Activated CD8-positive, alpha-beta memory T cell treated with anti-CD3 and anti-CD28 coated beads for 1 hour (primary cell): ENCODE results near the gene AGRN.
A peak's percentile ranks its signal among the peaks of the same experiment; 100 is the strongest.
"Not testable (repeated sequence)": the region's sequence is repeated elsewhere in the genome, so short reads cannot be mapped to it uniquely, and the experiment has no call there.

Experiments
- DNase-seq, 2 donors: peaks; one replicate each; pipeline ENCODE4 v3.0.0-alpha.2; 2020; ENCODE audit warnings: low read depth in 1 of 2; ENCODE audit errors: extremely low read depth in 1 of 2

Gene AGRN

GRCh38 chr1:999725-1000356, 20.1 kb upstream of the AGRN start, which contains the start of gene HES4:
HES4 (minus strand) TSS chr1:1000097; CDS start chr1:999973, 124 bp downstream.
- peak in 1 of 2 donors; percentile 40 for DNase-seq

GRCh38 chr1:1000357-1001056, 19.4 kb upstream of the AGRN start:
- peak; percentile 49 to 61 for DNase-seq

GRCh38 chr1:1001057-1001783, 18.7 kb upstream of the AGRN start:
- no peak for DNase-seq

- no peak for DNase-seq
These were observed 16.1 kb upstream of the AGRN start for GRCh38 chr1:1003618-1004419.

GRCh38 chr1:1004420-1004779, 15.5 kb upstream of the AGRN start:
- DNase-seq, result no peak

- DNase-seq, result no peak
These were observed 14.9 kb upstream of the AGRN start for GRCh38 chr1:1004780-1005697.

GRCh38 chr1:1005774-1006304, 14.1 kb upstream of the AGRN start:
- DNase-seq, result no peak

GRCh38 chr1:1006305-1007159, 13.4 kb upstream of the AGRN start:
- no peak for DNase-seq

- not testable (repeated sequence) for DNase-seq
These were observed 9.8 kb upstream of the AGRN start for GRCh38 chr1:1010131-1010530.

- no peak for DNase-seq
These were observed 8.4 kb upstream of the AGRN start for GRCh38 chr1:1011396-1011949.

- DNase-seq, result not testable (repeated sequence)
These were observed 7.2 kb upstream of the AGRN start for GRCh38 chr1:1012736-1013104.

- DNase-seq, result peak; percentile 71 to 82
These were observed 6.6 kb upstream of the AGRN start, which contains the start of gene ISG15 for GRCh38 chr1:1013105-1013921. ISG15 (plus strand) TSS chr1:1013497; CDS start chr1:1013574, 77 bp downstream.

GRCh38 chr1:1013922-1014648, 5.8 kb upstream of the AGRN start:
- no peak for DNase-seq

GRCh38 chr1:1014799-1015681, 4.9 kb upstream of the AGRN start:
- no peak for DNase-seq

- DNase-seq, result not testable (repeated sequence)
These were observed 2.3 kb upstream of the AGRN start for GRCh38 chr1:1017397-1018320.
